SK-N-SH treated with all-trans-retinoic acid at 6 μM for 48 hours (cell line): ENCODE results near the gene SLC37A1.

Source experiments
- ARNTL ChIP-seq: fragments of 450-650 bp; formaldehyde crosslinking; IDR thresholded peaks from 2 replicates; pipeline ENCODE4 v1.5.0; 2020; ENCODE audit warnings: low read depth, mild to moderate bottlenecking, moderate library complexity, borderline replicate concordance
- CREB5 ChIP-seq: fragments of 250-450 bp; sonication (Bioruptor Pico); IDR thresholded peaks from 2 replicates; pipeline ENCODE4 v1.5.1; 2020; ENCODE audit warnings: low read depth, mild to moderate bottlenecking, moderate library complexity
- ESRRG ChIP-seq: fragments of 250-450 bp; sonication (Bioruptor Pico); IDR thresholded peaks from 2 replicates; pipeline ENCODE4 v1.6.1; 2021; ENCODE audit warnings: mild to moderate bottlenecking
- GLIS3 ChIP-seq: fragments of 250-450 bp; sonication (Bioruptor Pico); IDR thresholded peaks from 2 replicates; pipeline ENCODE4 v1.5.0; 2020; ENCODE audit warnings: mild to moderate bottlenecking, moderate library complexity
- OSR1 ChIP-seq: fragments of 250-450 bp; sonication (Bioruptor Pico); IDR thresholded peaks from 2 replicates; pipeline ENCODE4 v1.8.0; 2022; ENCODE audit warnings: moderate library complexity, mild to moderate bottlenecking, inconsistent platforms
- PATZ1 ChIP-seq: fragments of 250-450 bp; sonication (Bioruptor Pico); IDR thresholded peaks from 2 replicates; pipeline ENCODE4 v1.8.0; 2020; ENCODE audit warnings: mild to moderate bottlenecking, moderate library complexity, borderline replicate concordance
- PPARA ChIP-seq: fragments of 250-450 bp; sonication (Bioruptor Pico); IDR thresholded peaks from 2 replicates; pipeline ENCODE4 v1.5.0; 2020; ENCODE audit warnings: mild to moderate bottlenecking, borderline replicate concordance
- TOX ChIP-seq: fragments of 250-450 bp; sonication (Bioruptor Pico); IDR thresholded peaks from 2 replicates; pipeline ENCODE4 v1.8.0; 2021; ENCODE audit warnings: mild to moderate bottlenecking, moderate library complexity, borderline replicate concordance
- TSHZ2 ChIP-seq: fragments of 250-450 bp; sonication (Bioruptor Pico); IDR thresholded peaks from 2 replicates; pipeline ENCODE4 v1.5.0; 2020; ENCODE audit warnings: mild to moderate bottlenecking, moderate library complexity
- ZC3H10 ChIP-seq: fragments of 250-450 bp; sonication (Bioruptor Pico); IDR thresholded peaks from 2 replicates; pipeline ENCODE4 v1.5.1; 2021; ENCODE audit warnings: mild to moderate bottlenecking, moderate library complexity
- ZFP3 ChIP-seq: fragments of 250-450 bp; sonication (Bioruptor Pico); IDR thresholded peaks from 2 replicates; pipeline ENCODE4 v1.5.0; 2020; ENCODE audit warnings: mild to moderate bottlenecking, moderate library complexity
- ZFP30 ChIP-seq: fragments of 450-650 bp; formaldehyde crosslinking; IDR thresholded peaks from 2 replicates; pipeline ENCODE4 v1.5.0; 2022; ENCODE audit warnings: mild to moderate bottlenecking, moderate library complexity

- no peak for TF ChIP-seq ZC3H10 (CRISPR knock-in tag)
- TF ChIP-seq ZFP30 (CRISPR knock-in tag), result no peak
- TF ChIP-seq CREB5 (CRISPR knock-in tag), result no peak
- TF ChIP-seq OSR1 (CRISPR knock-in tag), result no peak
- TF ChIP-seq ZFP3 (CRISPR knock-in tag), result no peak
- TF ChIP-seq PATZ1 (CRISPR knock-in tag), result no peak
- TF ChIP-seq TSHZ2 (CRISPR knock-in tag), result no peak
- no peak for TF ChIP-seq ESRRG (CRISPR knock-in tag)
- no peak for TF ChIP-seq GLIS3 (CRISPR knock-in tag)
- no peak for TF ChIP-seq PPARA
- TF ChIP-seq TOX (CRISPR knock-in tag), result no peak
- no peak for TF ChIP-seq ARNTL (CRISPR knock-in tag)
These were observed 37.0 kb upstream of the SLC37A1 start for GRCh38 chr21:42476388-42477331.
